ENCODE results near the gene ITGA7.

ITGA7 gene

DNA sequence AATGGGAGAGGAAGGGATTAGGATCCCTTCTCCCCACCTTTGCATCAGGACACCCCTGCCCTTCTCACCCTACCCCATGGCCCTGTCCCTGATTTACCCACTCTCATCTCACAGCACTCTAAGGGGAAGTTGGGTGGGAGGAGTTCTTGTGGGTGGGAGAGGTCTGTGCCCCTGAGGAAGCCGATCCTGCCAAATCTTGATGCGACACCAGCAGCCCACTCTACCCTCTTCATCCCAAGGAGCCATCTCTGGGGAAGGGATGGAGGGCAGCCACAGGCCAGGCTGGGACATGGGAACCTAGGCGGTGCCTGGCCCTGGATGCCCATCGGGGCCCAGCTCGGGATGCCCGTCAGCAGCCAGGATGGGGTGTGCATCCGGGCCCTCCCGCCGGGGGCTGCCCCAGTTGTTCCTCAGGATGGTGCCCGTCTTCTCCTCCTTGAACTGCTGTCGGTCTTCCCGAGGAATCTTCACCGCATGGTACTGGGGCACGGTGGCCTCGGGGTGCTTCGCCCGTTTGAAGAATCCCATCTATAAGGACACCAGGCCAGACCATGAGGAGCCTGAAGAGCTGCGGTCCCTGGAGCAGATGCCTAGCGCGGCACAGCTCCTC lies 22.8 kb downstream of the ITGA7 start (continued):
- TF ChIP-seq, protein P1, sequence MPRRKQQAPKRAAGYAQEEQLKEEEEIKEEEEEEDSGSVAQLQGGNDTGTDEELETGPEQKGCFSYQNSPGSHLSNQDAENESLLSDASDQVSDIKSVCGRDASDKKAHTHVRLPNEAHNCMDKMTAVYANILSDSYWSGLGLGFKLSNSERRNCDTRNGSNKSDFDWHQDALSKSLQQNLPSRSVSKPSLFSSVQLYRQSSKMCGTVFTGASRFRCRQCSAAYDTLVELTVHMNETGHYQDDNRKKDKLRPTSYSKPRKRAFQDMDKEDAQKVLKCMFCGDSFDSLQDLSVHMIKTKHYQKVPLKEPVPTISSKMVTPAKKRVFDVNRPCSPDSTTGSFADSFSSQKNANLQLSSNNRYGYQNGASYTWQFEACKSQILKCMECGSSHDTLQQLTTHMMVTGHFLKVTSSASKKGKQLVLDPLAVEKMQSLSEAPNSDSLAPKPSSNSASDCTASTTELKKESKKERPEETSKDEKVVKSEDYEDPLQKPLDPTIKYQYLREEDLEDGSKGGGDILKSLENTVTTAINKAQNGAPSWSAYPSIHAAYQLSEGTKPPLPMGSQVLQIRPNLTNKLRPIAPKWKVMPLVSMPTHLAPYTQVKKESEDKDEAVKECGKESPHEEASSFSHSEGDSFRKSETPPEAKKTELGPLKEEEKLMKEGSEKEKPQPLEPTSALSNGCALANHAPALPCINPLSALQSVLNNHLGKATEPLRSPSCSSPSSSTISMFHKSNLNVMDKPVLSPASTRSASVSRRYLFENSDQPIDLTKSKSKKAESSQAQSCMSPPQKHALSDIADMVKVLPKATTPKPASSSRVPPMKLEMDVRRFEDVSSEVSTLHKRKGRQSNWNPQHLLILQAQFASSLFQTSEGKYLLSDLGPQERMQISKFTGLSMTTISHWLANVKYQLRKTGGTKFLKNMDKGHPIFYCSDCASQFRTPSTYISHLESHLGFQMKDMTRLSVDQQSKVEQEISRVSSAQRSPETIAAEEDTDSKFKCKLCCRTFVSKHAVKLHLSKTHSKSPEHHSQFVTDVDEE (CRISPR knock-in tag; IDR thresholded peaks at IDR 0.05) = no peak
- TF ChIP-seq OSR1 (CRISPR knock-in tag; IDR thresholded peaks at IDR 0.05) = no peak

DNA sequence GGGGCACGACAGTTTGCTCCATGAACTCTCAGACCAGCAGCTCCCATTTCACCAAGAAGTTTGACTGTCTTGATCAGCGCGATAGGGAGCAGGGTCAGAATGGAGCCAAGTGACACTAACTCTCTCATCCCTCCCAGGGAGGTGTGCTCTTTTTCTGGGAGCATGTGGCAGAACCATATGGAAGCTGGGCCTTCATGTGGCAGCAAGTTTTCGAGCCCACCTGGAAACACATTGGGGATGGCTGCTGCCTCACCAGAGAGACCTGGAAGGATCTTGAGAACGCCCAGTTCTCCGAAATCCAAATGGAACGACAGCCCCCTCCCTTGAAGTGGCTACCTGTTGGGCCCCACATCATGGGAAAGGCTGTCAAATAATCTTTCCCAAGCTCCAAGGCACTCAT lies 24.0 kb downstream of the ITGA7 start:
- no peak for TF ChIP-seq ZC3H10 (CRISPR knock-in tag; IDR thresholded peaks at IDR 0.05)
- TF ChIP-seq ESRRG (CRISPR knock-in tag; IDR thresholded peaks at IDR 0.05) = no peak
- no peak for TF ChIP-seq ZNF8 (CRISPR knock-in tag; IDR thresholded peaks at IDR 0.05)
- no peak for TF ChIP-seq OSR1 (CRISPR knock-in tag; IDR thresholded peaks at IDR 0.05)
- TF ChIP-seq, protein P2, sequence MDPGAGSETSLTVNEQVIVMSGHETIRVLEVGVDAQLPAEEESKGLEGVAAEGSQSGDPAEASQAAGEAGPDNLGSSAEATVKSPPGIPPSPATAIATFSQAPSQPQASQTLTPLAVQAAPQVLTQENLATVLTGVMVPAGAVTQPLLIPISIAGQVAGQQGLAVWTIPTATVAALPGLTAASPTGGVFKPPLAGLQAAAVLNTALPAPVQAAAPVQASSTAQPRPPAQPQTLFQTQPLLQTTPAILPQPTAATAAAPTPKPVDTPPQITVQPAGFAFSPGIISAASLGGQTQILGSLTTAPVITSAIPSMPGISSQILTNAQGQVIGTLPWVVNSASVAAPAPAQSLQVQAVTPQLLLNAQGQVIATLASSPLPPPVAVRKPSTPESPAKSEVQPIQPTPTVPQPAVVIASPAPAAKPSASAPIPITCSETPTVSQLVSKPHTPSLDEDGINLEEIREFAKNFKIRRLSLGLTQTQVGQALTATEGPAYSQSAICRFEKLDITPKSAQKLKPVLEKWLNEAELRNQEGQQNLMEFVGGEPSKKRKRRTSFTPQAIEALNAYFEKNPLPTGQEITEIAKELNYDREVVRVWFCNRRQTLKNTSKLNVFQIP (CRISPR knock-in tag; IDR thresholded peaks at IDR 0.05; ENCODE audit: borderline replicate concordance, low read depth) = no peak
- no peak for ATAC-seq

DNA sequence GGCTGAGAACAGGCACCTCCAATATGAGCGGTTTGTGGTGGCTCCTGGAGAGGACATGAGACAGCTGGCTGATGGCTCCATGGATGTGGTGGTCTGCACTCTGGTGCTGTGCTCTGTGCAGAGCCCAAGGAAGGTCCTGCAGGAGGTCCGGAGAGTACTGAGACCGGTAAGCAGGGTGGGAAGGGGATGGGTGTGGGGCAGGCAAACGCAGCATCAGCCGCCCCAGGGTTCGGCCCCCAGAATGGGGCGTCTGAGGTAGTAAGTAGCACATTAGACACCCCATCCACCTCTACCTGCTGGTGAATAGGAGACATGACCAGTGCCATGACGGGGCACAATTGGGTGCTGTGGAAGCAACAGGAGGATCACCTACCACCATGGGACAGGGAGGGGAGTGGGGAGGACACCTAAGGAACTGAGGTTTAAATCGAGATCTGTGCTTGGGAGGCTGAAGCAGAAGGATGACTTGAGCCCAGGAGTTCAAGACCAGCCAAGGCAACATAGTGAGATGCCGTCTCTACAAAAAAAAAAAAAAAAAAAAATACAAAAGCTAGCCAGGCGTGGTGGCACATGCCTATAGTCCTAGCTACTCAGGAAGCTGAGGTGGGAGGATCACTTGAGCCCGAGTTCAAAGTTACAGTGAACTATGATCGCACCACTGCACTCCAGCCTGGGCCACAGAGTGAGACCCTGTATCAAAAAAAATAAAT lies 25.5 kb downstream of the ITGA7 start:
- TF ChIP-seq, protein P3, sequence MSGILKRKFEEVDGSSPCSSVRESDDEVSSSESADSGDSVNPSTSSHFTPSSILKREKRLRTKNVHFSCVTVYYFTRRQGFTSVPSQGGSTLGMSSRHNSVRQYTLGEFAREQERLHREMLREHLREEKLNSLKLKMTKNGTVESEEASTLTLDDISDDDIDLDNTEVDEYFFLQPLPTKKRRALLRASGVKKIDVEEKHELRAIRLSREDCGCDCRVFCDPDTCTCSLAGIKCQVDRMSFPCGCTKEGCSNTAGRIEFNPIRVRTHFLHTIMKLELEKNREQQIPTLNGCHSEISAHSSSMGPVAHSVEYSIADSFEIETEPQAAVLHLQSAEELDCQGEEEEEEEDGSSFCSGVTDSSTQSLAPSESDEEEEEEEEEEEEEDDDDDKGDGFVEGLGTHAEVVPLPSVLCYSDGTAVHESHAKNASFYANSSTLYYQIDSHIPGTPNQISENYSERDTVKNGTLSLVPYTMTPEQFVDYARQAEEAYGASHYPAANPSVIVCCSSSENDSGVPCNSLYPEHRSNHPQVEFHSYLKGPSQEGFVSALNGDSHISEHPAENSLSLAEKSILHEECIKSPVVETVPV (CRISPR knock-in tag; IDR thresholded peaks at IDR 0.05) = no peak
- TF ChIP-seq, protein P1 (CRISPR knock-in tag; IDR thresholded peaks at IDR 0.05) = no peak
- TF ChIP-seq, protein P2 (CRISPR knock-in tag; IDR thresholded peaks at IDR 0.05; ENCODE audit: borderline replicate concordance, low read depth) = no peak
- TF ChIP-seq ZNF8 (CRISPR knock-in tag; IDR thresholded peaks at IDR 0.05) (no peak), ARNTL (CRISPR knock-in tag; IDR thresholded peaks at IDR 0.05; ENCODE audit: borderline replicate concordance, low read depth) (no peak), ZNF70 (CRISPR knock-in tag; IDR thresholded peaks at IDR 0.05) (no peak), GLIS3 (CRISPR knock-in tag; IDR thresholded peaks at IDR 0.05) (no peak), ZFP3 (CRISPR knock-in tag; IDR thresholded peaks at IDR 0.05) (no peak)
- no peak; the same call in 2 of the 3 replicates for ATAC-seq

DNA sequence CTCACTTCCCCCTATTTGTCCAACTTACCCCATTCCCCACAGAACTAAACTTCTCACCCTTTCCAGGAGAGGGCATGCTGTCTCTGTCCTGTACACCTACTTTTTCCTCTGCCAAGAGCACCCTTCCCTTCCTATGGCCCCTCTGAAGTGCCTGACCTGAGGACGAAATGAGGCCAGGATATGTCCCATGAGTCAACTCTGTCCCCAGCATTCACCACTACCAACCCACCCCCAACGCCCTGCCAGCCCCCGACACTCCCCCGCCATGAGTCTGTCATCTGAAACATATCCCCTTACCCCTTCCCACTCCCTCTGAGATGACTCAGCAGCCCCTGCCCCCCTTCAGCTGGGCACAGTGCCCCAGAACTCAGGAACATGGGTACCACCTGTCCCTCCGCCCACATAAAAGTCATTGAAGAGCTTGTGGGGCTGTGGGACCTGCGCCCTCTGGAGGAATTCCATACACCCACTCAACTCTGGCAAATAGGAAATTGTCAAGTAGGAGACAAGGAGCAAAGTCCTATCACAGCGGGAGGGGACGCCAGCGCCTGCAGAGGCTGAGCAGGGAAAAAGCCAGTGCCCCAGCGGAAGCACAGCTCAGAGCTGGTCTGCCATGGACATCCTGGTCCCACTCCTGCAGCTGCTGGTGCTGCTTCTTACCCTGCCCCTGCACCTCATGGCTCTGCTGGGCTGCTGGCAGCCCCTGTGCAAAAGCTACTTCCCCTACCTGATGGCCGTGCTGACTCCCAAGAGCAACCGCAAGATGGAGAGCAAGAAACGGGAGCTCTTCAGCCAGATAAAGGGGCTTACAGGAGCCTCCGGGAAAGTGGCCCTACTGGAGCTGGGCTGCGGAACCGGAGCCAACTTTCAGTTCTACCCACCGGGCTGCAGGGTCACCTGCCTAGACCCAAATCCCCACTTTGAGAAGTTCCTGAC lies 26.3 kb downstream of the ITGA7 start:
- ATAC-seq = peak; percentile 84
- TF ChIP-seq, protein P2 (CRISPR knock-in tag; IDR thresholded peaks at IDR 0.05; ENCODE audit: borderline replicate concordance, low read depth) = no peak
- TF ChIP-seq TCF4 (CRISPR knock-in tag; IDR thresholded peaks at IDR 0.05; ENCODE audit: borderline replicate concordance) (no peak), ZNF8 (CRISPR knock-in tag; IDR thresholded peaks at IDR 0.05) (no peak), GLIS3 (CRISPR knock-in tag; IDR thresholded peaks at IDR 0.05) (no peak), SNAI2 (CRISPR knock-in tag; IDR thresholded peaks at IDR 0.05) (no peak), RARB (CRISPR knock-in tag; IDR thresholded peaks at IDR 0.05) (no peak), PPARA (CRISPR knock-in tag; IDR thresholded peaks at IDR 0.05; ENCODE audit: borderline replicate concordance) (no peak)
- TF ChIP-seq, protein P3 (CRISPR knock-in tag; IDR thresholded peaks at IDR 0.05) = no peak

Measured in SK-N-SH treated with all-trans-retinoic acid at 6 μM for 48 hours (cell line).